HG03432 (cell line): ENCODE results near the gene RETREG1.
"Not testable (repeated sequence)": the region's sequence is repeated elsewhere in the genome, so short reads cannot be mapped to it uniquely, and the experiment has no call there.

Source experiments
- ATAC-seq: cut with Tn5 transposase; IDR thresholded peaks from one replicate; pipeline ENCODE4 v1.9.1; 2021; ENCODE audit warnings: mild to moderate bottlenecking, moderate library complexity; ENCODE audit not compliant: unreplicated experiment

The RETREG1 gene

GRCh38 chr5:16557477-16557876 is 59.3 kb downstream of the RETREG1 start:
- ATAC-seq: no peak

GRCh38 chr5:16554110-16554509 is 62.7 kb downstream of the RETREG1 start:
- no peak for ATAC-seq

GRCh38 chr5:16552666-16553343 is 64.0 kb downstream of the RETREG1 start:
- ATAC-seq: peak; percentile 88

- no peak for ATAC-seq
Observed at GRCh38 chr5:16551628-16552027, 65.2 kb downstream of the RETREG1 start.

- ATAC-seq: peak; percentile 77
Observed at GRCh38 chr5:16550316-16550952, 66.4 kb downstream of the RETREG1 start.

GRCh38 chr5:16549491-16550206 is 67.1 kb downstream of the RETREG1 start:
- no peak for ATAC-seq

- ATAC-seq: no peak
Observed at GRCh38 chr5:16548812-16549211, 68.0 kb downstream of the RETREG1 start.

GRCh38 chr5:16548115-16548514 is 68.7 kb downstream of the RETREG1 start:
- no peak for ATAC-seq

GRCh38 chr5:16547200-16547842 is 69.5 kb downstream of the RETREG1 start:
- ATAC-seq: no peak

GRCh38 chr5:16546732-16547131 is 70.1 kb downstream of the RETREG1 start:
- no peak for ATAC-seq

GRCh38 chr5:16544607-16545374 is 72.0 kb downstream of the RETREG1 start:
- no peak for ATAC-seq

GRCh38 chr5:16543206-16543605 is 73.6 kb downstream of the RETREG1 start:
- not testable (repeated sequence) for ATAC-seq

GRCh38 chr5:16542236-16542635 is 74.6 kb downstream of the RETREG1 start:
- ATAC-seq: no peak

GRCh38 chr5:16541592-16541991 is 75.2 kb downstream of the RETREG1 start:
- not testable (repeated sequence) for ATAC-seq

GRCh38 chr5:16540421-16540820 is 76.4 kb downstream of the RETREG1 start:
- ATAC-seq: no peak

GRCh38 chr5:16539169-16539666 is 77.6 kb downstream of the RETREG1 start:
- no peak for ATAC-seq

- ATAC-seq: no peak
Observed at GRCh38 chr5:16538006-16538405, 78.8 kb downstream of the RETREG1 start.

GRCh38 chr5:16536818-16537217 is 80.0 kb downstream of the RETREG1 start:
- no peak for ATAC-seq

GRCh38 chr5:16536246-16536645 is 80.6 kb downstream of the RETREG1 start:
- ATAC-seq: no peak

GRCh38 chr5:16534280-16534679 is 82.5 kb downstream of the RETREG1 start:
- ATAC-seq: no peak
